Renal cortex interstitium (tissue), 11 donors: ENCODE results near the gene LHX6. TPM values are rescaled to one million over a fixed set of nuclear protein-coding genes. Genes with fewer than 3 reads are reported as not detected.

Experiments
- DNase-seq, 11 donors: peaks; one replicate each; pipeline ENCODE4 v3.0.0-alpha.2; 2013; ENCODE audit warnings: low read depth in 9 of 11, low spot score in 4 of 11; ENCODE audit errors: extremely low read depth in 1 of 11
- polyA plus RNA-seq, 3 donors: library from polyadenylated mRNA; unstranded; fragments of 120-200 nt; gene quantifications; one replicate each; pipeline ENCODE4 v1.2.1, GENCODE V29; 2013; ENCODE audit not compliant: insufficient read length in 3 of 3

Gene LHX6
- polyA plus RNA-seq, 3 donors: 3.4 to 4.5 (median 3.5) TPM

- no peak for DNase-seq
Measured at GRCh38 chr9:122201641-122202040, 27.1 kb downstream of the LHX6 start.

GRCh38 chr9:122200960-122201595 lies 27.7 kb downstream of the LHX6 start:
- no peak for DNase-seq

GRCh38 chr9:122197882-122198281 lies 30.9 kb downstream of the LHX6 start:
- no peak for DNase-seq

GRCh38 chr9:122197426-122197825 lies 31.3 kb downstream of the LHX6 start:
- no peak for DNase-seq

- no peak for DNase-seq
Measured at GRCh38 chr9:122195875-122196274, 32.9 kb downstream of the LHX6 start.

DNA sequence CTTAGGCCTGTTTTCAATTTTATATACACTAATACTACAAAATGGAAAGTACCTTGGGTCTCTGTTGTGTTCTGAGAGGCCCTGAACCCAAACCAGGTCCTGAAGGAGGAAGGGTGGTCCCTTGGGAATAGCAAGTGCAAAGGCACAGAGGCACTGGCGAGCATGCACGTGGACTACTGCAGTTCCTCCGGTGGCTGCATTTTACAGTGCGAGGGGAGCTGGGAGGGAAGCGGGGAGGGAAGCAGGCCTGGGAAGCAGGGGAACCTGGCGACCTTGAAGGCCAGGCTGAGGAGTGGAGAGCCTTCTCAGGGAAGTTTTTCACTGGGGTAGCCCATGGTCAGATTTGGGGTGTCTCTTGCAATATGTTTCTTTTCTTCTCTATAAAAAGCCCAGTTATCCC lies 35.1 kb downstream of the LHX6 start:
- no peak for DNase-seq

DNA sequence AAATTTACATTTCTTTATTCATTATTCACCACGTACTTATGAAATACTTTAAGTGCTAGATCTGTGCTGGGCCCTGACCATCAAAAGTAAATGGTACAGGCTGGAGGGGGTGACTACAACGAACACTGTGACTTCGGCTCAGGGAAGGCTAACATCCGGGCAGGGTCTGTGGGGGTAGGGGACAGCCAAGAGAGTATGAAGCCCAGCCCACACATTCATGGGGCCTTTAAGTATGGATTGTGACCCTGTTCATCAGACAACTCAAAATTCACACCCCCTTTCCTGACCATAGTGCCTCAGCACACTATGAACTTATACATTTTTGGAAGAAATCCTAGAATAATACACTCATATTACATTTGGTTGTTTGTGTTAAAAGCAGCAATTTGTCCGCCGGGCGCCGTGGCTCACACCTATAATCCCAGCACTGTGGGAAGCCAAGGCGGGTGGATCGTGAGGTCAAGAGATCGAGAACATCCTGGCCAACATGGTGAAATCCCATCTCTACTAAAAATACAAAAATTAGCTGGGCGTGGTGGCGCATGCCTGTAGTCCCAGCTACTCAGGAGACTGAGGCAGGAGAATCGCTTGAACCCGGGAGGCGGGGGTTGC lies 35.7 kb downstream of the LHX6 start:
- no peak for DNase-seq

DNA sequence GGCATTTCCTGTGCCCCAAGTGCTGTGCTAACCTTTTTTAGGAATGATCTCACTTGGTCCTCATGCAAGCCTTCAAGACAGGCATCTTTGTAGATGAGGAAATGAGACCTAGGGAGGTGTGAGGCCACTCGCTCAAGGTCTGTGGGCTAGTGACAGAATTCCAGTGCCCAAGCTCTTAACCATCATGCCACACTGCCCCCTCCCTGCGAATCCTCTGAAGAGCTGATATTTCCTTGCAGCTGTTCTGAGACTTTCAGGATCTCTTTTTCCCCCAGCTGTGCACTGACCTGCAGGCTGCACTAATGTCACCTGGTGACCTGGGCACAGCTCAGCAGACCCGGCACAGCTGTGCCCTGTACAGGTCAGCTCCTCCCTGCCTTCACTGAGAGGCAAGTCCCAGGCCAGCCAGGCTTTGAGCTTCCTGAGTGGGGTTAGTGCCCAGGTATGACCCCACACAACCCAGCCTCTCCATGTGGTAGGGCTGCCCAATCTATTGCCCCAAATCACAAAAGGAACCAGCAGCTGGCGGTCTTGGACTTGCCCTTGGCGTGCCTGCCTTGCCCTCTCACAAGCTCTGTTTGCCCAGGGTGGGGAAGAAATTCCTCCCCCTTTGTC lies 36.4 kb downstream of the LHX6 start:
- DNase-seq: no peak

GRCh38 chr9:122191584-122191983 lies 37.2 kb downstream of the LHX6 start:
- DNase-seq: peak in 4 of 11 donors; percentile 17 to 26 (median 19)

GRCh38 chr9:122190597-122191381 lies 38.0 kb downstream of the LHX6 start:
- no peak for DNase-seq

DNA sequence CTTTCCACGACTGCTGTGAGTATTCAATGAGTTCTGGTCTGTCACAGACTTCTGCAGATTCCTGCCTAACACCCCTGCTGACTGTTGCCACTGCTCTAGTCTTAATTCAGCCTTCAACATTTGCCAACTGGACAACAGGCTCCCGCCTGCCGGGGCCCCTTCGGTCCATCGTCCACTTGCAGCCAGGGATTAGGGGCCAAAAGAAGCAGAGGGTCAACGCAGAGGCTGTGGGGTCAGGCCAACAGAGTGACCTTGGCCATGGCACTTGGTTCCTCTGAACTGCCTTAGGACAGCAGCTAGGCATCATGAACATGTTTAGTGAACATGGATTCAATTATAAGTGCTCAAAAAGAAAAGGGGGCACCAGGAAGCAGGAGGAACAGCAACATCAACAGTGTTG lies 40.4 kb downstream of the LHX6 start:
- no peak for DNase-seq

- no peak for DNase-seq
Measured at GRCh38 chr9:122186777-122187470, 41.8 kb downstream of the LHX6 start.

DNA sequence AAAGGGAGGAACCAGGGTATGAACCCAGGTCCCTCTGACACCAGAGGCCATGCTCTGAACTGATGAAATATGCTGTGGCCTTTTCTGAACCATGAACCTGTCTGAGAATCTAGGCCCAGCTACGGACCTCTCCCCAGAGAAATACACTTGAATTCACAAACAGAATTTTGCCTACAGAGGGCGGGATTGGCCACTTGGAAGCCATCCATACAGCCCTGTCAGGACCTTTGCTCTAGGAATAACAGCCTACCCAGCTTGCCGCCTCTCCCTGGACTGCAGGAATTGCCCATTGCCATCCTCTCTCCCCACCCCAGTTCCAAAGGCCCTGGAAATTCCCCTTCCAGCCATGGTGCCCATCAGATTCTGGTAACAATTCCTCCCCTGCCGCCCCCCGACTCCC lies 42.5 kb downstream of the LHX6 start:
- DNase-seq: no peak

DNA sequence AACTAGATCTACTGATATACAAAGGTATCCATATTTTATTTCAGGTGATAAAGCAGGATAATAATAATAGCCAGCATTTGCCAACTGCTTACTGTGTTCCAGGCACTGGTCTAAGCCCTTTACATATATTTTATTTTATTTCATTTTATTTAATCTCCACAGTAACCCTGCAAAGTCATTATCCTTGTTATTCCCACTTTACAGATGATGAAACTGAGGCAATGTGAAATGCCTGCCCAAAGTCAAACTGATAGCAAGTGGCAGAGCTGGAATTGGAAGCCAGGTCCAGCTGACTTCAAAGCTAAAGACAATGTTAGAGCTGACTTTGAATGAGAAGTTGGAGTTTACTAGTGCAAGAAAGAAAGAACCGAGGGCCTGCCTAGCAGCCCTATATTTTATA lies 44.2 kb downstream of the LHX6 start:
- no peak for DNase-seq

GRCh38 chr9:122183501-122183900 lies 45.3 kb downstream of the LHX6 start:
- DNase-seq: no peak

DNA sequence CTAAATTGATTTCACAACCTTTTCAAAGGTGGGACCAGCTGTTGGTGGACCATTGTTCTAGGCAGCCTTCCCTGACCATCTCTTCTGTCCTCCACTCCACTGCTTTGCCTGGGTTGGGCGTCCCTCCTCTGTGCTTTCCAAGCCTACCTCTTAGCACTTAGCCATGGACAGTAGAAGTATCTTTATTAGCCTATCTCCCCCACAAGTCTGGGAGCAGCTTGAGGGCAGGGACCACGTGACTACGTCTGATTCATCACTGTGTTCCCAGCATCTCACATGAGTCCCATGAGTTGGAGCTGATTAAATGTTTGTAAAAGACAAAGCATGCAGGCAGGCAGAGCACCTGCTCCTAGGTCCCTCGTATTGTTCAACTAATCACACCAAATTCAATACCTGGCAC lies 48.1 kb downstream of the LHX6 start:
- DNase-seq: no peak

DNA sequence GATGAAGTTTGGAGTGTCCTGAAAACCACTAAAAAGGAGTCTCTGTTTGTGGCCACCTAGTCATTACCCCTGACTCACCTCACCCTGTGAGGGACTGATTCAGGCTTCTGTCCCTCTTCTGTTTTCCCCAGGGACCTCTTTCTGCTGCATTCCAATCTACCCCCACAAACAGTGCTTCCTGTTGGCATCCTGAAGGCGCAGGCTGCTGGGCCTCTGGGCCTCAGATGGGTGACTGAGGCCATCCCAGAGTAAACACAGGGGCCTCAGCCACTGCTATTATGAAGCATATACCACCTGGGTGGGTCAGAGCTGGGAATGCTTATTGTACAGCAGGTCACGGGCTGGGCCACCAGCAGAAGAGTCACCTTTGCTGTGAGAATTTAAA lies 49.1 kb downstream of the LHX6 start:
- DNase-seq: no peak

DNA sequence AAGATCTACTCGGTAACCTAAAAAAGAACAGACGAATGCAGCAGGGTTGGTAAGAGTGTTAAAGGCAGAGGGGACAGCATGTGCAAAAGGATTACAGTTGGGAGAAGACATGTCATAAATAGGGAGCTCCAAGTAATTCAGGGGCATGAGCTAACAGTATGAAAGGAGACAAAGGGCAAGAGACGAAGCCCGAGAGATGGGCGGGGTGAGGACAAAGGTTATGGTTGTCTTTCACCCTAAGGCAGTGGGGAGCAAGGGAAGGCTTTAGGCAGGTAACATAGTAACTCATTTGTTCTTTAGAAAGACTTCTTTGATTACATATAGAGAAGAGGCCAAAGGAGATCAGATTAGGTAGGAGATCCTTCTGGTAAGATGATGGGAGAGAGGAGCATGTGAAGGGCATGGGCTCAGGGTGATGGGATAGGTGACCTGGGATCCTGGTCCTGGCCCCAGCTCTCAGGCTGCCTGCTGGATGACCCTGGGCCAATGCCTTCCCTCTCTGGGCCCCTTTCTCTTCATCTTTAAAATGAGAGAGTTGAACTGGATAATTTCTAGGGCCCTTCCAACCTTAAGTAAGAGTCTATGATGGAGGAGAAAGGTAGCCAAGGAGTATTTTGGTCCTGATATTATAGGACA lies 49.6 kb downstream of the LHX6 start:
- DNase-seq: no peak

DNA sequence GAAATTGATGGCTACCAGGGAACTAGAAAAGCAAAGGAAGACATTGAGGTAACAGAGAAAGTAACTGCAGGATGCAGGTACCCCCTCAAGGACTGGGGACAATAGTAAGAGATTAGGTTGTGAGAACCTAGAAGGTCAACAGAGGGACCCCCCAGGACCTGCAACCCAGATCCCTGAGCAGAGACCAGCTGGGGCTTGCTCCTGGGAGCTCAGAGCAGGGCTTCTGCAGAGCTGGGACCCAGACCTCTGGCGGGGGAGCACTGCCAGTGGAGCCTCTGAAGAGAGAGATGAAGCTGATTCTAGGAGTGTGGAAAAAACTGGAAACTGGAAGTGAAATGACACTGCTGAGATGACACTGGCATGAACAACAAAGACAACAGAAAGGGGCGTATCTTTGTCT lies 51.8 kb downstream of the LHX6 start:
- no peak for DNase-seq
